Activated T-cell treated with anti-CD3 and anti-CD28 coated beads for 4 hours (primary cell): ENCODE measurements around the gene MRPS34.
A peak's percentile ranks its signal among the peaks of the same experiment; 100 is the strongest.

Experiments
- DNase-seq: peaks from one replicate; pipeline ENCODE4 v3.0.0-alpha.2; 2020

Gene MRPS34

GRCh38 chr16:1781254-1781653 lies 8.3 kb upstream of the MRPS34 start:
- DNase-seq: no peak

GRCh38 chr16:1780677-1781072 lies 7.7 kb upstream of the MRPS34 start:
- DNase-seq: no peak

- DNase-seq: no peak
Measured at GRCh38 chr16:1779741-1780676, 7.1 kb upstream of the MRPS34 start.

GRCh38 chr16:1779234-1779701 lies 6.3 kb upstream of the MRPS34 start:
- DNase-seq: no peak

- DNase-seq: no peak
Measured at GRCh38 chr16:1778200-1779179, 5.6 kb upstream of the MRPS34 start.

GRCh38 chr16:1777375-1778199 lies 4.7 kb upstream of the MRPS34 start:
- DNase-seq: no peak

GRCh38 chr16:1776991-1777374 lies 4.0 kb upstream of the MRPS34 start:
- DNase-seq: no peak

- DNase-seq: no peak
Measured at GRCh38 chr16:1776672-1776955, 3.7 kb upstream of the MRPS34 start.

GRCh38 chr16:1775846-1776671 lies 3.1 kb upstream of the MRPS34 start:
- no peak for DNase-seq

GRCh38 chr16:1775006-1775845 lies 2.3 kb upstream of the MRPS34 start:
- no peak for DNase-seq

- no peak for DNase-seq
Measured at GRCh38 chr16:1774448-1774780, 1.5 kb upstream of the MRPS34 start.

GRCh38 chr16:1773703-1774447 lies 941 bp upstream of the MRPS34 start:
- DNase-seq: no peak

- DNase-seq: peak; percentile 30
Measured at GRCh38 chr16:1772362-1772907, 499 bp downstream of the MRPS34 start, which contains the start of gene EME2. EME2 (plus strand) TSS chr16:1772810; CDS start chr16:1773228, 418 bp downstream.

GRCh38 chr16:1771864-1772361 lies 1.0 kb downstream of the MRPS34 start:
- DNase-seq: no peak

GRCh38 chr16:1771188-1771863 lies 1.6 kb downstream of the MRPS34 start, which contains the start of gene NME3:
NME3 (minus strand) TSS chr16:1771543; CDS start chr16:1771534, 9 bp downstream.
- DNase-seq: peak; percentile 60

GRCh38 chr16:1770328-1771187 lies 2.4 kb downstream of the MRPS34 start:
- peak; percentile 30 for DNase-seq

- DNase-seq: no peak
Measured at GRCh38 chr16:1769402-1770300, 3.3 kb downstream of the MRPS34 start.
